Measurements from ENCODE around the gene HID1.

Gene HID1

GRCh38 chr17:74901353-74902135, 71.0 kb downstream of the HID1 start:
- no peak for TF ChIP-seq CTCF (conservative IDR thresholded peaks at IDR 0.05)
- H3K27ac ChIP-seq = no peak overlapping the region

Data from VCaP (cell line).